ENCODE results near the gene PTPRN. TPM values are rescaled to one million over a fixed set of nuclear protein-coding genes. Genes with fewer than 3 reads are reported as not detected.

PTPRN gene
- total RNA-seq, 1 donor from 2014 or later, result 0.60 TPM

DNA sequence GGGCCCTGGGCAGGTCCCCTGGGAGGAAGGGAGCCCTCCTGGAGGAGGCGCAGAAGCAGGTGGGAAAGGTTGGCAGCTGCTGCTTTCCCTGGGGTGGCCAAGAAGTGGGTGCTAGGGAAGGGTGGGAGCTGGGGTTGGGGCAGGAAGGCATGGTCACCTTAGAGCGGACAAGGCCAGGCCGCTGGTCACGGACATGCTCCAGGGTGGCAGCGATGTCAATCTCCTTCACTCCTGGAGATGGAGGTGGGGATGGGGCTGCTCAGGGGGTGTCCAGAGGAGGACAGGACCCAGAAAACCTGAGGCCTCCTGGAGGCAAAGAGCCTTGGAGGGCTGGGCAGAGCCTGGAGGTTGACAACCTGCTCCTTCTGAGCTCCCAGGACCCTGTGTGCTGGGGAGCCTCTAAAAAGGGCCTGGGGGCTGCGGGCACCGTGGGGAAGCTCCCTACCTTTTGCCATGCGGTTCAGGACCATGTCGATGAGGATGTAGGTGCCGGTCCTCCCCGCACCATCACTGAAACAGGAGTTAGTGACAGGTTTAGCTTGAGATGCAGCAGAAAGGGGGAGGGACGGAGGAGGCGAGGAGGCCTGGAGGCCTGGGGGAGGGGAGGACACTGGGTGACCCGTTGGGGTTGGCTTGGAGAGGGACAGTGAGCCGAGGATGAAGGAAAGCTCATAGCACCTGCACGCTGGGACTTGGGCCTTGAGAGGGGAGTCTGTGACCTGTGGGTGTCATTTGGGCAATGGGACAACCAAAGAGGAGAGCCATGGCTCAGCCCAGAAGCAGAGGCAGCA is 18.6 kb downstream of the PTPRN start:
- no peak for DNase-seq (ENCODE audit: low spot score)
- Histone ChIP-seq H3K27me3 (peaks cover 17% of the 10 kb centered on the region), H3K79me2 (ENCODE audit: low read depth) (no peaks in the 10 kb centered on the region), H3K9ac (no peak overlapping the region), H4K20me1 (ENCODE audit: low read depth) (no peaks in the 10 kb centered on the region), H3K9me3 (ENCODE audit: low read depth) (no peaks in the 10 kb centered on the region), H2AFZ (replicated peaks) (no peak overlapping the region), H3K4me1 (peaks cover 9% of the 10 kb centered on the region), H3F3A (ENCODE audit: low read depth) (no peaks in the 10 kb centered on the region), H3K4me3 (no peak overlapping the region), H3K27ac (no peak overlapping the region), H3K4me2 (no peak overlapping the region), H3K36me3 (no peaks in the 10 kb centered on the region)
- Mint-ChIP-seq H3K27me3 (ENCODE audit: insufficient read depth, low read depth) (peaks cover 9% of the 10 kb centered on the region), H3K27ac (peak overlapping the region; percentile 74), H3K4me3 (no peak overlapping the region), H3K9me3 (no peaks in the 10 kb centered on the region), H3K36me3 (no peaks in the 10 kb centered on the region), H3K4me1 (peaks cover 19% of the 10 kb centered on the region)
- TF ChIP-seq, protein P1, sequence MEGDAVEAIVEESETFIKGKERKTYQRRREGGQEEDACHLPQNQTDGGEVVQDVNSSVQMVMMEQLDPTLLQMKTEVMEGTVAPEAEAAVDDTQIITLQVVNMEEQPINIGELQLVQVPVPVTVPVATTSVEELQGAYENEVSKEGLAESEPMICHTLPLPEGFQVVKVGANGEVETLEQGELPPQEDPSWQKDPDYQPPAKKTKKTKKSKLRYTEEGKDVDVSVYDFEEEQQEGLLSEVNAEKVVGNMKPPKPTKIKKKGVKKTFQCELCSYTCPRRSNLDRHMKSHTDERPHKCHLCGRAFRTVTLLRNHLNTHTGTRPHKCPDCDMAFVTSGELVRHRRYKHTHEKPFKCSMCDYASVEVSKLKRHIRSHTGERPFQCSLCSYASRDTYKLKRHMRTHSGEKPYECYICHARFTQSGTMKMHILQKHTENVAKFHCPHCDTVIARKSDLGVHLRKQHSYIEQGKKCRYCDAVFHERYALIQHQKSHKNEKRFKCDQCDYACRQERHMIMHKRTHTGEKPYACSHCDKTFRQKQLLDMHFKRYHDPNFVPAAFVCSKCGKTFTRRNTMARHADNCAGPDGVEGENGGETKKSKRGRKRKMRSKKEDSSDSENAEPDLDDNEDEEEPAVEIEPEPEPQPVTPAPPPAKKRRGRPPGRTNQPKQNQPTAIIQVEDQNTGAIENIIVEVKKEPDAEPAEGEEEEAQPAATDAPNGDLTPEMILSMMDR (IDR thresholded peaks at IDR 0.05), result no peak
- TF ChIP-seq EZH2phosphoT487 (IDR thresholded peaks at IDR 0.05), result no peak
- TF ChIP-seq EZH2 (IDR thresholded peaks at IDR 0.05), result no peak

DNA sequence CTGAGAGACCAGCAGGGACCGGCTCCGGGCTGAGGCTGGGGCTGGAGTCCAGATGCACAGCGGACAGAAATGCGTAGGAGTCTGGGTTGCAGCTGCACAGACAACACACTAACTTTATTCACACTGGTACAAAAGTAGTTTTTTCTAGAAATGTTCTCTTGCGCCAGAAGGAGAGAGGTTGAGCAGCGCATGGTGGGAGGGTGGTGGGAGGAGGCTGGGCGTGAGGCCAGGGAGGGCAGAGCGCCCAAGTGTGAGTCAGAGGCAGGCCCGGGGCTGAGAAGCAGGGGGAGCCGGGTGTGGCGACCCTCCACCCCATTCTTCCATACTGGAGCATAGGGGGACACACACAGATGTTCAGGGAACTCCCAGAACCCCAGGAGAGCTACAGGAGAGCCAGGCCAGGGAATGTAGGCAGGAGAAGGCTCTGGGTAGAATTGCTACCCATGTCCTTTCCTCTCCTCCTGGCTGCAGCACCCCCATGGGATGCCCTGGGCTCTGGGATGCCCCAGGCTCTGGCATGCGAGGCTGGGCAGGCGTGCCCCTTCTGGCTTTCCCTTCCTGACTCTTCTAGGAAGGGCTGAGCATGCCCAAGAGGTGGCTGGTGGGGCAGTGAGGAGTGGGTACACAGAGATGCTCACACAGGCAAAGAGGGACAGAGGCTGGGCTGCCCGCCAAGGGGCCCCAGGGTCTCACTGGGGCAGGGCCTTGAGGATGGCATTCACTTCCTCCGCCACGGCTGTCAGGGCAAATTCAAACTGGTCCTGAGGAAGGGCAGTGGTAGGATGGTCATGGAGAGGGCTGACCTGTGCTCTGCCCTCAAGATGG is 19.5 kb downstream of the PTPRN start:
- Histone ChIP-seq H3K4me1 (peaks cover 9% of the 10 kb centered on the region), H3K27ac (no peak overlapping the region), H2AFZ (replicated peaks) (no peak overlapping the region), H3K4me3 (no peak overlapping the region), H3K9ac (no peak overlapping the region), H4K20me1 (ENCODE audit: low read depth) (no peaks in the 10 kb centered on the region), H3K79me2 (ENCODE audit: low read depth) (no peaks in the 10 kb centered on the region), H3F3A (ENCODE audit: low read depth) (no peaks in the 10 kb centered on the region), H3K36me3 (no peaks in the 10 kb centered on the region), H3K4me2 (no peak overlapping the region), H3K9me3 (ENCODE audit: low read depth) (no peaks in the 10 kb centered on the region), H3K27me3 (peaks cover 10% of the 10 kb centered on the region)
- no peak overlapping the region for H3K4me3 Mint-ChIP-seq
- TF ChIP-seq, protein P1 (IDR thresholded peaks at IDR 0.05), result no peak
- TF ChIP-seq EZH2phosphoT487 (IDR thresholded peaks at IDR 0.05) (no peak), EZH2 (IDR thresholded peaks at IDR 0.05) (no peak)
- no peaks in the 10 kb centered on the region for H3K9me3 Mint-ChIP-seq
- no peak for DNase-seq (ENCODE audit: low spot score)
- H3K27ac Mint-ChIP-seq, result peak overlapping the region; percentile 57
- no peaks in the 10 kb centered on the region for H3K36me3 Mint-ChIP-seq
- H3K27me3 Mint-ChIP-seq (ENCODE audit: insufficient read depth, low read depth), result peaks cover 7% of the 10 kb centered on the region
- peaks cover 16% of the 10 kb centered on the region for H3K4me1 Mint-ChIP-seq

DNA sequence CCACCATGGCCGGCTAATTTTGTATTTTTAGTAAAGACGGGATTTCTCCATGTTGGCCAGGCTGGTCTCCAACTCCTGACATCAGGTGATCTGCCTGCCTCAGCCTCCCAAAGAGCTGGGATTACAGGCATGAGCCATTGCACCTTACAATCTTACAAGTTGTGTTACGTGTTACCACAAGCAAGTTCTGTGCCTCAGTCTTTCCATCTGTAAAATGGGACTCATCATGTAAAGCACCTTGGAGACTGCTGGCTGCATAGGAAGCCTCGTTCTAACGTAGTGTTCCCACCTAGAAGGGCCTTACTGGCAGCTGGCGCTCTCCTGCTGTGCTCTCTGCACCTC is 20.0 kb downstream of the PTPRN start:
- H3K79me2 ChIP-seq (ENCODE audit: low read depth), result no peaks in the 10 kb centered on the region
- no peaks in the 10 kb centered on the region for H3K9me3 Mint-ChIP-seq
- H3K9me3 ChIP-seq (ENCODE audit: low read depth), result no peaks in the 10 kb centered on the region
- no peak for TF ChIP-seq EZH2phosphoT487 (IDR thresholded peaks at IDR 0.05)
- TF ChIP-seq, protein P1 (IDR thresholded peaks at IDR 0.05), result no peak
- no peak for TF ChIP-seq EZH2 (IDR thresholded peaks at IDR 0.05)
- H3K36me3 ChIP-seq, result no peaks in the 10 kb centered on the region
- peaks cover 13% of the 10 kb centered on the region for H3K4me1 Mint-ChIP-seq
- peaks cover 10% of the 10 kb centered on the region for H3K27me3 ChIP-seq
- peaks cover 8% of the 10 kb centered on the region for H3K4me1 ChIP-seq
- no peaks in the 10 kb centered on the region for H3K36me3 Mint-ChIP-seq
- H3K27me3 Mint-ChIP-seq (ENCODE audit: insufficient read depth, low read depth), result peaks cover 7% of the 10 kb centered on the region
- H3F3A ChIP-seq (ENCODE audit: low read depth), result no peaks in the 10 kb centered on the region
- no peak overlapping the region for H2AFZ ChIP-seq (replicated peaks)
- no peak overlapping the region for H3K4me3 Mint-ChIP-seq
- H4K20me1 ChIP-seq (ENCODE audit: low read depth), result no peaks in the 10 kb centered on the region
- DNase-seq (ENCODE audit: low spot score), result no peak
- no peak overlapping the region for H3K4me2 ChIP-seq
- no peak overlapping the region for H3K9ac ChIP-seq
- H3K4me3 ChIP-seq, result no peak overlapping the region
- no peak overlapping the region for H3K27ac ChIP-seq
- H3K27ac Mint-ChIP-seq, result peak overlapping the region; percentile 57

Measured in neural progenitor cell (in vitro differentiated cells).